Transverse colon (tissue), 4 donors: Measurements from ENCODE around the gene MED10. TPM values are rescaled to one million over a fixed set of nuclear protein-coding genes. Genes with fewer than 3 reads are reported as not detected.
"Not testable (repeated sequence)": the region's sequence is repeated elsewhere in the genome, so short reads cannot be mapped to it uniquely, and the experiment has no call there.

Source experiments
- DNase-seq: peaks from one replicate; pipeline ENCODE4 v3.0.0-alpha.2; 2019
- H3K27ac ChIP-seq, 4 donors: fragments of 200-600 bp; sonication (generic); 2 replicates each; pipeline ENCODE4 v1.5.1; 2016 to 2018; ENCODE audit warnings: inconsistent platforms in 4 of 4
- H3K27me3 ChIP-seq: fragments of 200-600 bp; sonication (generic); 2 replicates; pipeline ENCODE4 v1.5.1; 2017; ENCODE audit warnings: inconsistent platforms
- H3K36me3 ChIP-seq, 4 donors: fragments of 200-600 bp; sonication (generic); 2 replicates each; pipeline ENCODE4 v1.5.1; 2017 to 2019; ENCODE audit warnings: inconsistent platforms in 4 of 4
- H3K4me1 ChIP-seq, 4 donors: fragments of 200-600 bp; sonication (generic); 2 replicates each; pipeline ENCODE4 v1.5.1; 2017 to 2020; ENCODE audit warnings: inconsistent platforms in 4 of 4
- H3K4me3 ChIP-seq, 4 donors: fragments of 200-600 bp; sonication (generic); 1 replicate in 1 of 4; 2 replicates in 3 of 4; pipeline versions ENCODE4 v1.5.1 to v1.6.1; 2017 to 2019; ENCODE audit warnings: inconsistent platforms in 4 of 4
- H3K9me3 ChIP-seq, 2 donors: fragments of 200-600 bp; sonication (generic); 2 replicates each; pipeline ENCODE4 v1.5.1; 2017 to 2019; ENCODE audit warnings: inconsistent platforms in 2 of 2
- CTCF ChIP-seq, 5 experiments: fragments of 200-600 bp in 3 of 5; fragments of 450-650 bp in 2 of 5; sonication (generic) in 3 of 5; IDR thresholded peaks; 1 replicate in 2 of 5; 2 replicates in 3 of 5; pipeline ENCODE4 v1.5.1; 2016 to 2017; ENCODE audit warnings: antibody characterized with exemption in 5 of 5, inconsistent platforms in 3 of 5, mild to moderate bottlenecking in 2 of 5, moderate library complexity in 1 of 5
- EP300 ChIP-seq: sonication (generic); formaldehyde crosslinking; IDR thresholded peaks from one replicate; pipeline ENCODE4 v1.6.1; 2017; ENCODE audit warnings: antibody characterized with exemption, low read depth
- POLR2A ChIP-seq: fragments of 450-650 bp; IDR thresholded peaks from one replicate; pipeline ENCODE4 v1.6.1; 2016; ENCODE audit warnings: antibody characterized with exemption, mild to moderate bottlenecking, moderate library complexity
- POLR2AphosphoS5 ChIP-seq, 3 donors: sonication (generic); formaldehyde crosslinking; IDR thresholded peaks; one replicate each; pipeline ENCODE4 v1.6.1; 2016; ENCODE audit warnings: antibody characterized with exemption in 3 of 3
- WGBS, 2 donors: methylation state at CpG; one replicate each; pipeline ENCODE4 v1.1.5; 2018; ENCODE audit warnings: low coverage in 1 of 2; 5-methylcytosine and 5-hydroxymethylcytosine counted together
- in situ Hi-C, 4 donors: fragments of 200-750 bp; cut with MboI; loops; one replicate each; pipeline versions ENCODE4 v1.15.0 to v1.15.1; 2017; ENCODE audit warnings: low sequenced_read_pairs in 3 of 4, low pct_ligation_motif_present in 1 of 4, low pct_unique_long_range_greater_than_20kb in 1 of 4
- intact Hi-C: fragments of 100-400 bp; cut with DNase I; formaldehyde crosslinking; loops from one replicate; pipeline ENCODE4 v1.15.1; 2023; ENCODE audit warnings: low total_unique reads
- total RNA-seq, 4 donors: library from RNA; depleted of rRNA; stranded (reverse); fragments of >200 nt; gene quantifications; one replicate each; pipeline ENCODE4 v1.1.0, GENCODE V29; 2016

MED10 gene
- total RNA-seq, 4 donors from 2014 or later = 9.4 to 25.1 (median 19.6) TPM

GRCh38 chr5:6370580-6370979 is 7.8 kb downstream of the MED10 start:
- Histone ChIP-seq H3K27me3 (no peaks in the 10 kb centered on the region), H3K36me3 (peaks cover 0 to 59% (median 25%) of the 10 kb centered on the region in 4 donors), H3K9me3 (no peaks in the 10 kb centered on the region), H3K27ac (no peak overlapping the region), H3K4me3 (no peak overlapping the region), H3K4me1 (no peaks in the 10 kb centered on the region)
- DNase-seq = no peak
- in situ Hi-C loops (no loop called here), intact Hi-C loops (no loop called here)
- TF ChIP-seq POLR2AphosphoS5 (IDR thresholded peaks at IDR 0.05) (no peak), POLR2A (no peak), EP300 (no peak), CTCF (IDR thresholded peaks at IDR 0.05) (no peak)
- 87% methylated on average over 13 of the region's 13 CpGs; no CpG with 5 or more reads in 1 of the 2 donors for WGBS, 2 donors

- Histone ChIP-seq H3K4me3 (no peak overlapping the region), H3K4me1 (no peaks in the 10 kb centered on the region), H3K9me3 (no peaks in the 10 kb centered on the region), H3K36me3 (peaks cover 0 to 15% (median 5%) of the 10 kb centered on the region in 4 donors), H3K27ac (no peak overlapping the region), H3K27me3 (no peaks in the 10 kb centered on the region)
- intact Hi-C loops = no loop called here
- no peak for TF ChIP-seq POLR2A
- TF ChIP-seq EP300 = no peak
- no peak for TF ChIP-seq CTCF (IDR thresholded peaks at IDR 0.05)
- no peak for TF ChIP-seq POLR2AphosphoS5 (IDR thresholded peaks at IDR 0.05)
- no peak for DNase-seq
- 75 to 88% methylated on average over 5 to 16 of the region's 16 CpGs for WGBS, 2 donors
- in situ Hi-C loops = no loop called here
These were observed 12.3 kb downstream of the MED10 start for GRCh38 chr5:6365977-6366590.

GRCh38 chr5:6365142-6365976 is 13.0 kb downstream of the MED10 start:
- H3K27me3 ChIP-seq = no peaks in the 10 kb centered on the region
- WGBS, 2 donors = 89% methylated on average over 14 of the region's 15 CpGs; no CpG with 5 or more reads in 1 of the 2 donors
- no peaks in the 10 kb centered on the region for H3K9me3 ChIP-seq
- no peak for DNase-seq
- TF ChIP-seq POLR2AphosphoS5 (IDR thresholded peaks at IDR 0.05) (no peak), POLR2A (no peak), EP300 (no peak), CTCF (IDR thresholded peaks at IDR 0.05) (no peak)
- intact Hi-C loops (no loop called here), in situ Hi-C loops (no loop called here)
- H3K36me3 ChIP-seq = peaks cover 0 to 8% (median 2%) of the 10 kb centered on the region in 4 donors
- no peak overlapping the region for H3K27ac ChIP-seq
- H3K4me1 ChIP-seq = no peaks in the 10 kb centered on the region
- no peak overlapping the region for H3K4me3 ChIP-seq

DNA sequence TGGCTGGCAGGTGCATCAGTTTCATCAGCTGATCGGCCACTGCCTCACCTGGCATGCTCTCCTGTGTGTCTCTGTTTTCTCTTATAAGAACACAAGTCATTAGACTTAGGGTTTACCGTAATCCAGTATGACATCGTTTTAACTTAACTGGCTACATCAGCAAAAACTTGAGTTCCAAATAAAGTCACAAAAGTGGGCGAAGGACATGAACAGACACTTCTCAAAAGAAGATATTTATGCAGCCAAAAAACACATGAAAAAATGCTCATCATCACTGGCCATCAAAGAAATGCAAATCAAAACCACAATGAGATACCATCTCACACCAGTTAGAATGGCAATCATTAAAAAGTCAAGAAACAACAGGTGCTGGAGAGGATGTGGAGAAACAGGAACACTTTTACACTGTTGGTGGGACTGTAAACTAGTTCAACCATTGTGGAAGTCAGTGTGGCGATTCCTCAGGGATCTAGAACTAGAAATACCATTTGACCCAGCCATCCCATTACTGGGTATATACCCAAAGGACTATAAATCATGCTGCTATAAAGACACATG is 14.8 kb downstream of the MED10 start:
- H3K4me3 ChIP-seq, H3K4me1 ChIP-seq, H3K9me3 ChIP-seq, H3K27ac ChIP-seq, H3K27me3 ChIP-seq, H3K36me3 ChIP-seq, in situ Hi-C loops, DNase-seq, intact Hi-C loops: not testable (repeated sequence)
- 91 to 100% methylated on average over 3 to 4 of the region's 5 CpGs for WGBS, 2 donors
